Thyroid gland (tissue), 4 donors: ENCODE measurements around the gene GPR15.

Source experiments
- CTCF ChIP-seq, 6 experiments: fragments of 200-600 bp in 3 of 6; fragments of 450-650 bp in 3 of 6; sonication (generic) in 3 of 6; IDR thresholded peaks; one replicate each; pipeline ENCODE4 v1.5.1; 2016 to 2019; ENCODE audit warnings: antibody characterized with exemption in 6 of 6, mild to moderate bottlenecking in 2 of 6, inconsistent platforms in 1 of 6, moderate library complexity in 1 of 6
- POLR2A ChIP-seq, 2 donors: fragments of 450-650 bp; IDR thresholded peaks; one replicate each; pipeline ENCODE4 v1.6.1; 2017; ENCODE audit warnings: antibody characterized with exemption in 2 of 2, mild to moderate bottlenecking in 2 of 2, moderate library complexity in 1 of 2

- TF ChIP-seq POLR2A (IDR thresholded peaks at IDR 0.05) (no peak), CTCF (IDR thresholded peaks at IDR 0.05) (no peak)
Observed at GRCh38 chr3:98501863-98502576, 29.8 kb upstream of the GPR15 start.
